ENCODE measurements around the gene GPAM.

DNA sequence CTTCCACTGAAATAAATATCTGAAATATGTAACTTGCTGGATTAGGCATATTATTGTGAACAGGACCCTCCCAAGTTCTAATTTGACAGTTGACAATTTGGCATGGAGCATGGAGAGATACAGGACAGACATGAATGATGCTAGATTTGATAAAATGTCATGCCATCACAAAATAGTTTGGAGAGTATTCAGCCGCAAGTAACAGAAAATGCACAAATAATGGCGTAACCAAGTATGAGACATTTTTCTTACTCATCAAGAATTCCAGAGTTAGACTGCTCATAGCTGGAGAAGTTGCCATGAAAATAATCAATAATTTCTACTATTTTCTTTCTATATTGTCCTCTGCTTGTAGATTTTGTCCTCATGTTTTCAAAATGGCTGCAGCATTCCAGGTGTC lies 45.5 kb upstream of the GPAM start:
- TF ChIP-seq, protein P1, sequence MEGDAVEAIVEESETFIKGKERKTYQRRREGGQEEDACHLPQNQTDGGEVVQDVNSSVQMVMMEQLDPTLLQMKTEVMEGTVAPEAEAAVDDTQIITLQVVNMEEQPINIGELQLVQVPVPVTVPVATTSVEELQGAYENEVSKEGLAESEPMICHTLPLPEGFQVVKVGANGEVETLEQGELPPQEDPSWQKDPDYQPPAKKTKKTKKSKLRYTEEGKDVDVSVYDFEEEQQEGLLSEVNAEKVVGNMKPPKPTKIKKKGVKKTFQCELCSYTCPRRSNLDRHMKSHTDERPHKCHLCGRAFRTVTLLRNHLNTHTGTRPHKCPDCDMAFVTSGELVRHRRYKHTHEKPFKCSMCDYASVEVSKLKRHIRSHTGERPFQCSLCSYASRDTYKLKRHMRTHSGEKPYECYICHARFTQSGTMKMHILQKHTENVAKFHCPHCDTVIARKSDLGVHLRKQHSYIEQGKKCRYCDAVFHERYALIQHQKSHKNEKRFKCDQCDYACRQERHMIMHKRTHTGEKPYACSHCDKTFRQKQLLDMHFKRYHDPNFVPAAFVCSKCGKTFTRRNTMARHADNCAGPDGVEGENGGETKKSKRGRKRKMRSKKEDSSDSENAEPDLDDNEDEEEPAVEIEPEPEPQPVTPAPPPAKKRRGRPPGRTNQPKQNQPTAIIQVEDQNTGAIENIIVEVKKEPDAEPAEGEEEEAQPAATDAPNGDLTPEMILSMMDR (IDR thresholded peaks at IDR 0.05 in 2 of 3, conservative IDR thresholded peaks at IDR 0.05 in 1 of 3; ENCODE audit: insufficient read depth in 2 of 3, low read depth in 1 of 3, low read length in 3 of 3) = no peak
- no peak for TF ChIP-seq POLR2A (conservative IDR thresholded peaks at IDR 0.05)
- TF ChIP-seq POLR2AphosphoS5 (IDR thresholded peaks at IDR 0.05; ENCODE audit: control insufficient read depth, insufficient read depth, low read depth, low read length) = no peak
- TF ChIP-seq ATF1 (CRISPR knock-in tag; IDR thresholded peaks at IDR 0.05) = no peak
- TF ChIP-seq ATF1 (tag; IDR thresholded peaks at IDR 0.05) = no peak
- TF ChIP-seq ZNF57 (CRISPR knock-in tag; IDR thresholded peaks at IDR 0.05) = no peak
- TF ChIP-seq TFAM (CRISPR knock-in tag; conservative IDR thresholded peaks at IDR 0.05) = no peak
- TF ChIP-seq, protein P2, sequence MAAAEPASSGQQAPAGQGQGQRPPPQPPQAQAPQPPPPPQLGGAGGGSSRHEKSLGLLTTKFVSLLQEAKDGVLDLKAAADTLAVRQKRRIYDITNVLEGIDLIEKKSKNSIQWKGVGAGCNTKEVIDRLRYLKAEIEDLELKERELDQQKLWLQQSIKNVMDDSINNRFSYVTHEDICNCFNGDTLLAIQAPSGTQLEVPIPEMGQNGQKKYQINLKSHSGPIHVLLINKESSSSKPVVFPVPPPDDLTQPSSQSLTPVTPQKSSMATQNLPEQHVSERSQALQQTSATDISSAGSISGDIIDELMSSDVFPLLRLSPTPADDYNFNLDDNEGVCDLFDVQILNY (CRISPR knock-in tag; IDR thresholded peaks at IDR 0.05) = no peak

Data from K562 (cell line).